OCI-LY3 (cell line): ENCODE results near the gene AKT3.
"Not testable (repeated sequence)": the region's sequence is repeated elsewhere in the genome, so short reads cannot be mapped to it uniquely, and the experiment has no call there.

ENCODE experiments used
- CTCF ChIP-seq: fragments of 200-600, 300-600 bp; sonication (generic); IDR thresholded peaks from 2 replicates; pipeline ENCODE4 v1.5.1; 2014; ENCODE audit warnings: antibody characterized with exemption, low read length, low read depth
- EZH2phosphoT487 ChIP-seq: fragments of 200-600 bp; shearing (Covaris generic); IDR thresholded peaks from 2 replicates; pipeline ENCODE4 v1.6.1; 2018; ENCODE audit warnings: antibody characterized with exemption, mixed run types, low read depth

- not testable (repeated sequence) for TF ChIP-seq CTCF, EZH2phosphoT487
Observed at GRCh38 chr1:243824907-243825306, 25.1 kb downstream of the AKT3 start.
